ENCODE results near the gene BMP2K. TPM values are rescaled to one million over a fixed set of nuclear protein-coding genes. Genes with fewer than 3 reads are reported as not detected.
"Not testable (repeated sequence)": the region's sequence is repeated elsewhere in the genome, so short reads cannot be mapped to it uniquely, and the experiment has no call there.

The BMP2K gene
- total RNA-seq, 1 donor from 2014 or later: 25.2 TPM

- Histone ChIP-seq H3K36me3 (ENCODE audit: control insufficient read depth, insufficient read depth, low read length) (no peaks in the 10 kb centered on the region), H3K4me3 (ENCODE audit: low read depth, low read length) (no peak overlapping the region), H3K27me3 (ENCODE audit: control insufficient read depth, insufficient read depth, low read length) (no peaks in the 10 kb centered on the region)
- no peak for TF ChIP-seq CTCF (IDR thresholded peaks at IDR 0.05; ENCODE audit: insufficient read depth, low read length, poor library complexity, severe bottlenecking)
- no peak for DNase-seq (ENCODE audit: low read depth)
These were observed 123.2 kb downstream of the BMP2K start for GRCh38 chr4:78899302-78899701.

DNA sequence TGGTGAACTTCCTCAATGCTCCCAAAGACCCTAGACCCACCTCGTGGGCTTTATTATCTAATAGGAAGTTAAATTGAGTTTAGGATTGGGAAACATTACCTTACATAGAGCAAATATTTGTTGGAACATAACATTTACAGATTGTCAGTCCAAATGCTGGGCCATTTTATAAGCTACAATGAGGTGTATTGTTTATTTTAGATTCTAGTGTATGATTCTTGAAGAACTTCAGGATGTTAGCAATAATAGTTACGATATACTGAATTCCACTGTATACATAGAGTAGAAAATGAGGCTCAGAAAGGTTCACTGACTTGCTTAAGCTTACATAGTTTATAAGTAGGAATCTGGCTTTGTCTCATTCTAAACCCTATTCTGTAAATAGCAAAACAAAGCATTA, 125.7 kb downstream of the BMP2K start:
- no peaks in the 10 kb centered on the region for H3K27me3 ChIP-seq (ENCODE audit: control insufficient read depth, insufficient read depth, low read length)
- no peak overlapping the region for H3K4me3 ChIP-seq (ENCODE audit: low read depth, low read length)
- no peaks in the 10 kb centered on the region for H3K36me3 ChIP-seq (ENCODE audit: control insufficient read depth, insufficient read depth, low read length)
- no peak for TF ChIP-seq CTCF (IDR thresholded peaks at IDR 0.05; ENCODE audit: insufficient read depth, low read length, poor library complexity, severe bottlenecking)
- no peak for DNase-seq (ENCODE audit: low read depth)

DNA sequence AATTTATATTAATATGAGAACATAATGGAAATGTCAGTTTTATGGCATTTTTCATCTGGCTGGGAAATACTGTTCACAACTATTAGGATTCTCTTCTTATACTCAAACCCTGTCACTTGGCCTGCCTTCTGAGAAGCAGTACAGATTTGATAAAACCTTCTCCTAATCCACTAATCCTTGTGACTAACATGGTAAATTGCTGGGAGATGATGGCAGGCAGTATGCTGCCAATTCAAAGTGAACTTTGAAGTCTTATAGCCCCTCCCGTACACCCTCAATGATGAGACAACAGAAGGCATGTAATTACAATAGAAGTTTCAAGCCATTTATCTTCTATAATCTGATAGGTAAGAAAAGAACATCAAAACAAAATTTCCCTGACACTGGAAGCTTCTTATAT, 126.1 kb downstream of the BMP2K start:
- no peaks in the 10 kb centered on the region for H3K36me3 ChIP-seq (ENCODE audit: control insufficient read depth, insufficient read depth, low read length)
- H3K4me3 ChIP-seq (ENCODE audit: low read depth, low read length): no peak overlapping the region
- no peak for TF ChIP-seq CTCF (IDR thresholded peaks at IDR 0.05; ENCODE audit: insufficient read depth, low read length, poor library complexity, severe bottlenecking)
- H3K27me3 ChIP-seq (ENCODE audit: control insufficient read depth, insufficient read depth, low read length): no peaks in the 10 kb centered on the region
- DNase-seq (ENCODE audit: low read depth): no peak

DNA sequence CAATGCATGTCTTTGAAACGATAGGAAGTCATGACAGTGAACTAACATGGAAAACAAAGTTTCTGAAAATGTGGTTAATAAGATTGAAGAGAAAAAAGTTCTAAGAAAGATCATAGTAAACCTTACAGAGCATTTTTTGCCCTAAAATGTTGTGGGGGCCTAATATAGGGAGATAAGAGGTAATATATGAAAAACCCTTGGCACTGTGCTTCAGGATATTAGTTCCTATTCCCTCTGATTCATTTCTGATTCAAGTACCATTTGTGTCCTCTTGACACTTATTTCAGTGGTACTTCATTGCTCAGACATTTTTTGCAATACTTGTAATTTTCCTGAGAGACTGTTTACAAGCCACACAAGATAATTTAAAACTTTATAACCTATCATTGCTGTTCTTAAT, 128.0 kb downstream of the BMP2K start:
- TF ChIP-seq CTCF (IDR thresholded peaks at IDR 0.05; ENCODE audit: insufficient read depth, low read length, poor library complexity, severe bottlenecking): no peak
- Histone ChIP-seq H3K36me3 (ENCODE audit: control insufficient read depth, insufficient read depth, low read length) (no peaks in the 10 kb centered on the region), H3K27me3 (ENCODE audit: control insufficient read depth, insufficient read depth, low read length) (no peaks in the 10 kb centered on the region), H3K4me3 (ENCODE audit: low read depth, low read length) (no peak overlapping the region)
- no peak for DNase-seq (ENCODE audit: low read depth)

GRCh38 chr4:78907638-78908037, 131.5 kb downstream of the BMP2K start:
- Histone ChIP-seq H3K36me3 (ENCODE audit: control insufficient read depth, insufficient read depth, low read length) (no peaks in the 10 kb centered on the region), H3K4me3 (ENCODE audit: low read depth, low read length) (no peak overlapping the region), H3K27me3 (ENCODE audit: control insufficient read depth, insufficient read depth, low read length) (no peaks in the 10 kb centered on the region)
- no peak for DNase-seq (ENCODE audit: low read depth)
- TF ChIP-seq CTCF (IDR thresholded peaks at IDR 0.05; ENCODE audit: insufficient read depth, low read length, poor library complexity, severe bottlenecking): no peak

DNA sequence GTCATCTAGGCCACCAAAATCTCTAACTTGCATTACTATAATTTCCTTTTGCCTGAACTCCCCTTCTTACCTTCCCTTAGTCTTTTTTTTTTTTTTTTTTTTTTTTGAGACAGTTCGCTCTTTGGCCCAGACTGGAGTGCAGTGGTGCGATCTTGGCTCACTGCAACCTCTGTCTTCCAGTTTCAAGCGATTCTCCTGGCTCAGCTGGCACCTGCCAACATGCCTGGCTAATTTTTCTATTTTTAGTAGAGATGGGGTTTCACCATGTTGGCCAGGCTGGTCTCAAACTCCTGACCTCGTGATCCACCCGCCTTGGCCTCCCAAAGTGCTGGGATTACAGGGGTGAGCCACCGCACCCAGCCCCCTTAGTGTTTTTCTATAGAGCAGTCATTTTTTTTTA, 132.8 kb downstream of the BMP2K start:
- H3K27me3 ChIP-seq (ENCODE audit: control insufficient read depth, insufficient read depth, low read length); DNase-seq (ENCODE audit: low read depth); H3K4me3 ChIP-seq (ENCODE audit: low read depth, low read length); H3K36me3 ChIP-seq (ENCODE audit: control insufficient read depth, insufficient read depth, low read length): not testable (repeated sequence)

Data from kidney epithelial cell (primary cell).